Spleen (tissue), 11 donors: ENCODE results near the gene KCTD1. TPM values are rescaled to one million over a fixed set of nuclear protein-coding genes. Genes with fewer than 3 reads are reported as not detected.

Experiments
- DNase-seq: peaks from one replicate; pipeline ENCODE4 v3.0.0-alpha.2; 2020
- H3K27ac ChIP-seq, 8 donors: fragments of 200-600 bp; sonication (generic) in 7 of 8; 1 replicate in 4 of 8; 2 replicates in 4 of 8; pipeline versions ENCODE4 v1.5.0 to v1.8.0; 2016 to 2021; ENCODE audit warnings: inconsistent platforms in 4 of 8, mild to moderate bottlenecking in 4 of 8, moderate library complexity in 1 of 8
- H3K27me3 ChIP-seq, 7 donors: fragments of 200-600 bp; sonication (generic) in 6 of 7; replicated peaks in 1 of 7; 1 replicate in 4 of 7; 2 replicates in 3 of 7; pipeline versions ENCODE4 v1.5.0 to v1.8.0; 2016 to 2021; ENCODE audit warnings: inconsistent platforms in 3 of 7, mild to moderate bottlenecking in 1 of 7
- H3K36me3 ChIP-seq, 6 donors: fragments of 200-600 bp; sonication (generic) in 5 of 6; 1 replicate in 4 of 6; 2 replicates in 2 of 6; pipeline versions ENCODE4 v1.5.0 to v1.8.0; 2016 to 2021; ENCODE audit warnings: inconsistent platforms in 2 of 6
- H3K4me1 ChIP-seq, 6 donors: fragments of 200-600 bp; sonication (generic) in 5 of 6; 1 replicate in 3 of 6; 2 replicates in 3 of 6; pipeline versions ENCODE4 v1.5.0 to v1.8.0; 2016 to 2021; ENCODE audit warnings: inconsistent platforms in 3 of 6
- H3K4me3 ChIP-seq, 8 donors: fragments of 200-600 bp; sonication (generic) in 7 of 8; 1 replicate in 4 of 8; 2 replicates in 4 of 8; pipeline versions ENCODE4 v1.5.0 to v1.8.0; 2016 to 2021; ENCODE audit warnings: inconsistent platforms in 4 of 8, mild to moderate bottlenecking in 4 of 8, moderate library complexity in 2 of 8
- H3K9me3 ChIP-seq, 8 donors: fragments of 200-600 bp; sonication (generic) in 7 of 8; 1 replicate in 4 of 8; 2 replicates in 4 of 8; pipeline versions ENCODE4 v1.5.0 to v1.8.0; 2016 to 2021; ENCODE audit warnings: inconsistent platforms in 4 of 8
- CTCF ChIP-seq, 11 experiments: fragments of 200-600 bp in 7 of 11; fragments of 450-650 bp in 4 of 11; sonication (generic) in 4 of 11; IDR thresholded peaks in 8 of 11; conservative IDR thresholded peaks in 3 of 11; 1 replicate in 7 of 11; 2 replicates in 4 of 11; pipeline versions ENCODE4 v1.4.0 to v1.8.0; 2016 to 2021; ENCODE audit warnings: antibody characterized with exemption in 11 of 11, inconsistent platforms in 4 of 11, mild to moderate bottlenecking in 1 of 11
- POLR2A ChIP-seq, 3 donors: fragments of 450-650 bp; IDR thresholded peaks; one replicate each; pipeline ENCODE4 v1.5.1; 2017; ENCODE audit warnings: antibody characterized with exemption in 3 of 3, mild to moderate bottlenecking in 1 of 3
- POLR2AphosphoS5 ChIP-seq, 3 donors: sonication (generic); formaldehyde crosslinking; IDR thresholded peaks; one replicate each; pipeline ENCODE4 v1.5.1; 2017; ENCODE audit warnings: antibody characterized with exemption in 3 of 3
- WGBS, 5 donors: extraction: QIAGEN DNeasy Blood & Tissue Kit in 3 of 5; methylation state at CpG; one replicate each; pipeline versions ENCODE4 v1.1.5 to v1.1.7; 2013 to 2018; 5-methylcytosine and 5-hydroxymethylcytosine counted together
- intact Hi-C: fragments of 100-400 bp; cut with DNase I; formaldehyde crosslinking; loops from one replicate; pipeline ENCODE4 v1.15.0; 2023; ENCODE audit warnings: low total_unique reads
- polyA plus RNA-seq, 3 donors: library from polyadenylated mRNA; stranded (reverse); fragments of 200-250 nt; gene quantifications; one replicate each; pipeline ENCODE4 v1.2.1, GENCODE V29; 2013
- total RNA-seq, 7 donors: library from RNA; depleted of rRNA in 3 of 7; stranded (reverse); fragments of >200 nt in 3 of 7; fragmentation: NEBNext Ultra II Directional in 4 of 7; extraction: Animal tissue kit (Norgen Biotek cat#: 25700) in 4 of 7; gene quantifications; one replicate each; pipeline versions ENCODE4 v1.1.0 to v1.2.1, GENCODE V29; 2016 to 2021
- donor health status: healthy with polysubstance abuse.
- donor health status: DM: no; HTN: no; CAD: no; lungs with moderate emphysema.
- donor health status: DM: no; HTN: no; CAD: no.
- donor health status: Bipolar disorder and iron deficiency.
- donor health status: healthy.
- donor health status: DM: no; HTN: no; CAD: no.
- donor health status: DM: yes; HTN: yes; CAD: no.

The KCTD1 gene
- total and polyA plus RNA-seq, 10 donors, result 1.6 to 11.8 (median 6.6) TPM

GRCh38 chr18:26457195-26457594 lies 91.2 kb downstream of the KCTD1 start:
- Histone ChIP-seq H3K36me3 (peaks cover 0 to 32% (median 0%) of the 10 kb centered on the region in 6 donors), H3K4me3 (no peak overlapping the region), H3K27me3 (no peaks in the 10 kb centered on the region), H3K4me1 (no peaks in the 10 kb centered on the region), H3K9me3 (no peaks in the 10 kb centered on the region), H3K27ac (no peak overlapping the region)
- intact Hi-C loops, result no loop called here
- DNase-seq, result no peak
- WGBS, 5 donors, result 93 to 97% (median 95%) methylated on average over 4 of the region's 4 CpGs
- TF ChIP-seq POLR2AphosphoS5 (IDR thresholded peaks at IDR 0.05), result no peak
- no peak for TF ChIP-seq CTCF (IDR thresholded peaks at IDR 0.05 in 8 of 11, conservative IDR thresholded peaks at IDR 0.05 in 3 of 11)
- TF ChIP-seq POLR2A (IDR thresholded peaks at IDR 0.05), result no peak

GRCh38 chr18:26456070-26456491 lies 92.3 kb downstream of the KCTD1 start:
- TF ChIP-seq POLR2A (IDR thresholded peaks at IDR 0.05), result no peak
- Histone ChIP-seq H3K27me3 (no peaks in the 10 kb centered on the region), H3K9me3 (no peaks in the 10 kb centered on the region), H3K27ac (no peak overlapping the region), H3K36me3 (peaks cover 0 to 32% (median 0%) of the 10 kb centered on the region in 6 donors), H3K4me1 (no peaks in the 10 kb centered on the region), H3K4me3 (no peak overlapping the region)
- DNase-seq, result no peak
- intact Hi-C loops, result no loop called here
- WGBS, 5 donors, result 87 to 94% (median 90%) methylated on average over 3 of the region's 3 CpGs

GRCh38 chr18:26455639-26456038 lies 92.7 kb downstream of the KCTD1 start:
- intact Hi-C loops, result no loop called here

GRCh38 chr18:26454616-26455015 lies 93.7 kb downstream of the KCTD1 start:
- Histone ChIP-seq H3K4me3 (no peak overlapping the region), H3K4me1 (no peaks in the 10 kb centered on the region), H3K27me3 (no peaks in the 10 kb centered on the region), H3K36me3 (peaks cover 0 to 31% (median 0%) of the 10 kb centered on the region in 6 donors), H3K9me3 (no peaks in the 10 kb centered on the region), H3K27ac (no peak overlapping the region)
- WGBS, 5 donors, result 91 to 96% (median 93%) methylated on average over 6 of the region's 6 CpGs
- intact Hi-C loops, result no loop called here
- TF ChIP-seq POLR2AphosphoS5 (IDR thresholded peaks at IDR 0.05), result no peak
- DNase-seq, result no peak

More at GRCh38 chr18:26455639-26456038, 92.7 kb downstream of the KCTD1 start:
- no peak for DNase-seq
- TF ChIP-seq POLR2AphosphoS5 (IDR thresholded peaks at IDR 0.05), result no peak
- TF ChIP-seq CTCF (IDR thresholded peaks at IDR 0.05 in 8 of 11, conservative IDR thresholded peaks at IDR 0.05 in 3 of 11), result no peak
- TF ChIP-seq POLR2A (IDR thresholded peaks at IDR 0.05), result no peak
- Histone ChIP-seq H3K27me3 (no peaks in the 10 kb centered on the region), H3K9me3 (no peaks in the 10 kb centered on the region), H3K36me3 (peaks cover 0 to 32% (median 0%) of the 10 kb centered on the region in 6 donors), H3K4me3 (no peak overlapping the region), H3K27ac (no peak overlapping the region), H3K4me1 (no peaks in the 10 kb centered on the region)
- 92 to 99% (median 96%) methylated on average over 15 of the region's 15 CpGs for WGBS, 5 donors

GRCh38 chr18:26454192-26454591 lies 94.2 kb downstream of the KCTD1 start:
- no peak for DNase-seq
- peaks cover 0 to 27% (median 0%) of the 10 kb centered on the region in 6 donors for H3K36me3 ChIP-seq
- H3K27me3 ChIP-seq, result no peaks in the 10 kb centered on the region
- H3K9me3 ChIP-seq, result no peaks in the 10 kb centered on the region
- H3K27ac ChIP-seq, result no peak overlapping the region
- intact Hi-C loops, result no loop called here
- H3K4me1 ChIP-seq, result no peaks in the 10 kb centered on the region
- no peak overlapping the region for H3K4me3 ChIP-seq
- WGBS, 5 donors, result 88 to 98% (median 89%) methylated on average over 3 of the region's 3 CpGs
- TF ChIP-seq CTCF (IDR thresholded peaks at IDR 0.05 in 8 of 11, conservative IDR thresholded peaks at IDR 0.05 in 3 of 11), result no peak
- TF ChIP-seq POLR2AphosphoS5 (IDR thresholded peaks at IDR 0.05), result no peak
- TF ChIP-seq POLR2A (IDR thresholded peaks at IDR 0.05), result no peak
